ENCODE measurements around the gene CHCHD3. TPM values are rescaled to one million over a fixed set of nuclear protein-coding genes. Genes with fewer than 3 reads are reported as not detected.

The CHCHD3 gene
- total and polyA plus RNA-seq, 2 donors (not counting 1 experiment from before 2014, with no cell fraction given), result 80.8 to 94.0 TPM

DNA sequence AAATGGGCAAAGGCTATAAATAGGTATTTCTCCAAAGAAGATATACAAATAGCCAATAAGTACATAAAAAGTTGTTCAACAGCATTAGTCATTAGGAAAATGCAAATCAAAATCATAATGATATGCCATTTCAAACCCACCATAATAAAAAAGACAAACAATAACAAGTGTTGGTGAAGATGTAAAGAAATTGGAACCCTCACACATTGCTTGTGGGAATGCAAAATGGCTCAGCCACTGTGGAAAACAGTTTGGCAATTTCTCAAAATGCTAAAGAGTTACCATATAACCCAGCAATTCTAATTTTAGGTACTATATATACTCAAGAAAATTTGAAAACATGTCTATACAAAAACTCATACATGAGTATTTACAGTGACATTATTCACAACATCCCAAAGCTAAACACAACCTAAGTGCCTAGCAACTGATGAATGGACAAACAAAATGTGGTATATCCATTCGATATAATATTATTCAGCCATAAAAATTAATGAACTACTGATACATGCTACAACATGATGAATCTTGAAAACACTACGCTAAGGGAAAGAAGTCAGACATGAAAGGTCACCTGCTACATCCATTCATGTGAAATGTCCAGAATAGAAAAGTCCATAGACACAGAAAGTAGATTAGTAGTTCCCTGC, 55.6 kb downstream of the CHCHD3 start:
- Histone ChIP-seq H3K4me2 (ENCODE audit: extremely low read depth, insufficient read depth, low read length) (no peak overlapping the region), H3K9ac (ENCODE audit: insufficient read depth, low read length) (no peak overlapping the region), H3K4me1 (ENCODE audit: control insufficient read depth, extremely low read depth, insufficient read depth, low read length) (no peaks in the 10 kb centered on the region), H3K4me3 (replicated peaks in 1 of 4; ENCODE audit: control extremely low read depth in 1 of 4, insufficient read depth in 1 of 4, low read depth in 3 of 4, low read length in 4 of 4) (no peak overlapping the region), H3K27me3 (ENCODE audit: control insufficient read depth, insufficient read depth, low read length) (no peaks in the 10 kb centered on the region), H4K20me1 (ENCODE audit: control insufficient read depth, extremely low read depth, insufficient read depth, low read length) (no peaks in the 10 kb centered on the region), H3K9me3 (ENCODE audit: control insufficient read depth, insufficient read depth, low read depth, low read length) (no peaks in the 10 kb centered on the region), H3K79me2 (ENCODE audit: control insufficient read depth, insufficient read depth, low read length) (no peaks in the 10 kb centered on the region), H2AFZ (ENCODE audit: low read length) (no peak overlapping the region), H3K27ac (ENCODE audit: insufficient read depth, low read length) (no peak overlapping the region), H3K36me3 (ENCODE audit: control insufficient read depth, insufficient read depth, low read length) (no peaks in the 10 kb centered on the region)
- no peak for DNase-seq (ENCODE audit: low read depth in 2 of 2)
- TF ChIP-seq, protein P1, sequence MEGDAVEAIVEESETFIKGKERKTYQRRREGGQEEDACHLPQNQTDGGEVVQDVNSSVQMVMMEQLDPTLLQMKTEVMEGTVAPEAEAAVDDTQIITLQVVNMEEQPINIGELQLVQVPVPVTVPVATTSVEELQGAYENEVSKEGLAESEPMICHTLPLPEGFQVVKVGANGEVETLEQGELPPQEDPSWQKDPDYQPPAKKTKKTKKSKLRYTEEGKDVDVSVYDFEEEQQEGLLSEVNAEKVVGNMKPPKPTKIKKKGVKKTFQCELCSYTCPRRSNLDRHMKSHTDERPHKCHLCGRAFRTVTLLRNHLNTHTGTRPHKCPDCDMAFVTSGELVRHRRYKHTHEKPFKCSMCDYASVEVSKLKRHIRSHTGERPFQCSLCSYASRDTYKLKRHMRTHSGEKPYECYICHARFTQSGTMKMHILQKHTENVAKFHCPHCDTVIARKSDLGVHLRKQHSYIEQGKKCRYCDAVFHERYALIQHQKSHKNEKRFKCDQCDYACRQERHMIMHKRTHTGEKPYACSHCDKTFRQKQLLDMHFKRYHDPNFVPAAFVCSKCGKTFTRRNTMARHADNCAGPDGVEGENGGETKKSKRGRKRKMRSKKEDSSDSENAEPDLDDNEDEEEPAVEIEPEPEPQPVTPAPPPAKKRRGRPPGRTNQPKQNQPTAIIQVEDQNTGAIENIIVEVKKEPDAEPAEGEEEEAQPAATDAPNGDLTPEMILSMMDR (conservative IDR thresholded peaks at IDR 0.05 in 1 of 2, IDR thresholded peaks at IDR 0.05 in 1 of 2; ENCODE audit: low read depth in 1 of 2, low read length in 2 of 2), result no peak
- no peak for TF ChIP-seq EZH2 (IDR thresholded peaks at IDR 0.05; ENCODE audit: low read length, missing control alignments)

DNA sequence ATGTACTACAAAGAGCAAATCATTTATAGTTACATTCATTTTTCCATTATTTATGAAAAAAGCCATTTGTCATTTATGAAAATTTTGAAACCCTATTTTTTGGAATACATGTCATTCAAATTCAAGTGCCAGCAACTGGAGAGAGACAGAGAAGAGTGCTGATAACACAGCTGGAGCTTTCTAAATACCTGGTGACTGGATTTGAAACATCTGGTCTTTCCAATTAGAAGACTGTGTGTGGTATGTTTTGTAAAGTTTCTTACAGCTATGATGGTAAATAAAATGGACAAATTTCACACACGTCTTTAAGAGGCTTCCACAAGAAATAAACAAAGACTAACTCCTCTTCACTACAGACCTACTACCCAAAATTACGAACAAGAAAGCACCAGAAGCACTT, 56.8 kb downstream of the CHCHD3 start:
- no peak for TF ChIP-seq EZH2 (IDR thresholded peaks at IDR 0.05; ENCODE audit: low read length, missing control alignments)
- TF ChIP-seq, protein P1 (conservative IDR thresholded peaks at IDR 0.05 in 1 of 2, IDR thresholded peaks at IDR 0.05 in 1 of 2; ENCODE audit: low read depth in 1 of 2, low read length in 2 of 2), result no peak
- Histone ChIP-seq H3K9me3 (ENCODE audit: control insufficient read depth, insufficient read depth, low read depth, low read length) (no peaks in the 10 kb centered on the region), H2AFZ (ENCODE audit: low read length) (no peak overlapping the region), H3K79me2 (ENCODE audit: control insufficient read depth, insufficient read depth, low read length) (no peaks in the 10 kb centered on the region), H3K4me1 (ENCODE audit: control insufficient read depth, extremely low read depth, insufficient read depth, low read length) (no peaks in the 10 kb centered on the region), H3K27me3 (ENCODE audit: control insufficient read depth, insufficient read depth, low read length) (no peaks in the 10 kb centered on the region), H4K20me1 (ENCODE audit: control insufficient read depth, extremely low read depth, insufficient read depth, low read length) (no peaks in the 10 kb centered on the region), H3K4me2 (ENCODE audit: extremely low read depth, insufficient read depth, low read length) (no peak overlapping the region), H3K36me3 (ENCODE audit: control insufficient read depth, insufficient read depth, low read length) (no peaks in the 10 kb centered on the region), H3K4me3 (replicated peaks in 1 of 4; ENCODE audit: control extremely low read depth in 1 of 4, insufficient read depth in 1 of 4, low read depth in 3 of 4, low read length in 4 of 4) (no peak overlapping the region), H3K9ac (ENCODE audit: insufficient read depth, low read length) (no peak overlapping the region), H3K27ac (ENCODE audit: insufficient read depth, low read length) (no peak overlapping the region)
- DNase-seq (ENCODE audit: low read depth in 2 of 2), result no peak

DNA sequence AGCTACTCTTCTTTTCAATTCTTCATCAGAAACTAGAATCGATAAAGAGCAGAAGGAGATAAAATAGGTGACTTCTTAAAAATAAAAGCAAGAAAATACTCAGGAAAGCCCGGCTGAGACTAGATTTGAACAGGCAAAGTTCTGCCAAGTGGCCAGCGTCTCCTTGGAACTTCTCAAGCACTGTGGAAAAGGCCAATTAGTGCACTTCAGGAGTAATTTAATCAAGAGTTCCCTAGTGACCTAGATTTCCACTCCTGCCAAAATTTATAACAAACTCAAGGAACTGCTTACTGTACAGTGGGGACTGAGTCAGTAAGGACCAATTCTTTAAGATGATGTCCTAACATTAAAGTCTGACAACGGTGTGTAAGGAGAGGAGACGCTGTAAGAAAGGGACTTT, 57.3 kb downstream of the CHCHD3 start:
- Histone ChIP-seq H3K9me3 (ENCODE audit: control insufficient read depth, insufficient read depth, low read depth, low read length) (no peaks in the 10 kb centered on the region), H3K4me3 (replicated peaks in 1 of 4; ENCODE audit: control extremely low read depth in 1 of 4, insufficient read depth in 1 of 4, low read depth in 3 of 4, low read length in 4 of 4) (no peak overlapping the region), H3K4me2 (ENCODE audit: extremely low read depth, insufficient read depth, low read length) (no peak overlapping the region), H3K27ac (ENCODE audit: insufficient read depth, low read length) (no peak overlapping the region), H3K79me2 (ENCODE audit: control insufficient read depth, insufficient read depth, low read length) (no peaks in the 10 kb centered on the region), H3K9ac (ENCODE audit: insufficient read depth, low read length) (no peak overlapping the region), H3K4me1 (ENCODE audit: control insufficient read depth, extremely low read depth, insufficient read depth, low read length) (no peaks in the 10 kb centered on the region), H3K36me3 (ENCODE audit: control insufficient read depth, insufficient read depth, low read length) (no peaks in the 10 kb centered on the region), H4K20me1 (ENCODE audit: control insufficient read depth, extremely low read depth, insufficient read depth, low read length) (no peaks in the 10 kb centered on the region), H2AFZ (ENCODE audit: low read length) (no peak overlapping the region), H3K27me3 (ENCODE audit: control insufficient read depth, insufficient read depth, low read length) (no peaks in the 10 kb centered on the region)
- TF ChIP-seq, protein P1 (conservative IDR thresholded peaks at IDR 0.05 in 1 of 2, IDR thresholded peaks at IDR 0.05 in 1 of 2; ENCODE audit: low read depth in 1 of 2, low read length in 2 of 2), result no peak
- no peak for TF ChIP-seq EZH2 (IDR thresholded peaks at IDR 0.05; ENCODE audit: low read length, missing control alignments)
- DNase-seq (ENCODE audit: low read depth in 2 of 2), result no peak
